Tibial nerve (tissue), 4 donors: ENCODE results near the gene GRM4. TPM values are rescaled to one million over a fixed set of nuclear protein-coding genes. Genes with fewer than 3 reads are reported as not detected.

Experiments
- DNase-seq, 2 donors: peaks; one replicate each; pipeline ENCODE4 v3.0.0-alpha.2; 2019; ENCODE audit warnings: low spot score in 2 of 2
- H3K27ac ChIP-seq, 4 donors: fragments of 200-600 bp; sonication (generic) in 3 of 4; one replicate each; pipeline ENCODE4 v1.5.1; 2017 to 2019; ENCODE audit warnings: mild to moderate bottlenecking in 1 of 4
- H3K27me3 ChIP-seq, 2 donors: fragments of 200-600 bp; sonication (generic) in 1 of 2; one replicate each; pipeline versions ENCODE4 v1.5.1 to v1.6.0; 2017 to 2019
- H3K36me3 ChIP-seq, 3 donors: fragments of 200-600 bp; sonication (generic); one replicate each; pipeline ENCODE4 v1.5.1; 2018 to 2019
- H3K4me1 ChIP-seq, 4 donors: fragments of 200-600 bp; sonication (generic) in 3 of 4; one replicate each; pipeline ENCODE4 v1.5.1; 2017 to 2019
- H3K4me3 ChIP-seq, 4 donors: fragments of 200-600 bp; sonication (generic) in 3 of 4; one replicate each; pipeline ENCODE4 v1.5.1; 2017 to 2019; ENCODE audit warnings: mild to moderate bottlenecking in 1 of 4, moderate library complexity in 1 of 4
- H3K9me3 ChIP-seq, 4 donors: fragments of 200-600 bp; sonication (generic) in 3 of 4; one replicate each; pipeline ENCODE4 v1.5.1; 2017 to 2019
- EP300 ChIP-seq, 2 donors: sonication (generic); formaldehyde crosslinking; IDR thresholded peaks; one replicate each; pipeline ENCODE4 v1.6.1; 2017; ENCODE audit warnings: antibody characterized with exemption in 2 of 2, mild to moderate bottlenecking in 1 of 2
- POLR2A ChIP-seq, 2 donors: fragments of 450-650 bp; IDR thresholded peaks; one replicate each; pipeline ENCODE4 v1.6.1; 2017; ENCODE audit warnings: antibody characterized with exemption in 2 of 2, mild to moderate bottlenecking in 2 of 2, moderate library complexity in 2 of 2
- WGBS, 2 donors: methylation state at CpG; one replicate each; pipeline ENCODE4 v1.1.5; 2018; 5-methylcytosine and 5-hydroxymethylcytosine counted together
- total RNA-seq, 4 donors: library from RNA; depleted of rRNA; stranded (reverse); fragments of >200 nt; gene quantifications; one replicate each; pipeline ENCODE4 v1.1.0, GENCODE V29; 2016
- TF ChIP-seq, protein P1 (sequence below), 5 experiments: fragments of 200-600 bp in 3 of 5; fragments of 450-650 bp in 2 of 5; sonication (generic) in 3 of 5; IDR thresholded peaks; one replicate each; pipeline ENCODE4 v1.5.1; 2016 to 2019; ENCODE audit warnings: antibody characterized with exemption in 5 of 5, mild to moderate bottlenecking in 3 of 5, moderate library complexity in 2 of 5

GRM4 gene
- total RNA-seq, 4 donors from 2014 or later = not detected

DNA sequence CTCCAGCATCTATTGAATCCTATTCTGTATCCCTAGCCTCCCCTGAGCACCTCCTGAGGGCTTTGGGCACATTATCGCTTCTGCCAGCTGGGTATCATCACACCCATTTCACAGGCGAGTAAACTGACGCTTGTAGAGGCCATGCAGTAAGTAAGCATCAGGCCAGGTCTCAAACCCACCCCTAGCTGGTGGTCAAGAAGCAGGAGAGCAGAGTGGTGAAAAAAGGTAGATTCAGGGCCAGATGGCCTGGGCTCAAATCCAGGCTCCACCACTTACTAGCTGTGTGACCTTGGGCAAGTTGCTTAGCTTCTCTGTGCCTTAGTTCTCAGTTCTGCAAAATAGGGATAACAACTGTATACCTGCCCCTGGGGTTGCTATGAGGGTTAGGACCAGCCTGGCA lies 19.9 kb downstream of the GRM4 start:
- peaks cover 0 to 42% of the 10 kb centered on the region in 2 donors for H3K27me3 ChIP-seq
- 95% methylated on average over 3 of the region's 3 CpGs for WGBS, 2 donors

DNA sequence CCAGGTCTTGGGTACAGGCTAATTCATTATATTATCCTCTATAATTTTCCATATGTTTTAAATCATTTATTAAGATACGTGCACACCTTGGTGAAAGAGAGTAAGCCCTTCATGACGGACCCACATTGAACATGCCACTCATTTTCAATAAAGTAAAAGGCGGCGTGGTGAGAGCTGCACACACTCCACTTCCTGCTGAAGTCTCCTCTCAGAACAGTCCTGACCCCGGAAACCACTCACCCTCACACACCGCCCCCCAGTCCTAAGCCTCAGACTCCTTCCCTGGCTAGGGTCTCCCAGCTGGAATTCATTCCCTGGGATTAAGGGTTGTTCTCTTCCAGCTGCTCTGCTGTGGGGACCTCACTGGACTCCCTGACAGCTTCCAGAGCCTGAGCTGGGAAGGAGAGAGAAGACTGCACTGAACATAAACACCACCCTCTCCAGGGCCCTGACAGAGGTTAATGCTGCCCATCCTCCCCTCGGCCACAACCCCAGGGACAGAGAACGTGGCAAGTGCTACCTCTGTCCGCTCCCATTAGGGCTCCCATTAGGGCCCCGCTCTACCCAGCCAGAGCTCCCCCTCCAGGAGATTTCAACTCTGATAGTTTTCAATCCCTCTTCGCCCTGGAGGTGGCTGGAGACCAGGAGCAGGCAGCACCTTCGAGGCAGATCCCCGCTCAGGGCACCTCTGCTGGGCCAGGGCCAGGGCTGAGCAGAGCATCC lies 24.8 kb downstream of the GRM4 start:
- Histone ChIP-seq H3K4me3 (no peak overlapping the region), H3K27ac (no peak overlapping the region), H3K4me1 (no peaks in the 10 kb centered on the region), H3K36me3 (no peaks in the 10 kb centered on the region), H3K9me3 (no peaks in the 10 kb centered on the region), H3K27me3 (peaks cover 0 to 38% of the 10 kb centered on the region in 2 donors)
- 31 to 39% methylated on average over 13 of the region's 13 CpGs for WGBS, 2 donors
- no peak for DNase-seq
- TF ChIP-seq POLR2A (IDR thresholded peaks at IDR 0.05) (no peak), EP300 (IDR thresholded peaks at IDR 0.05) (no peak)
- TF ChIP-seq, protein P1, sequence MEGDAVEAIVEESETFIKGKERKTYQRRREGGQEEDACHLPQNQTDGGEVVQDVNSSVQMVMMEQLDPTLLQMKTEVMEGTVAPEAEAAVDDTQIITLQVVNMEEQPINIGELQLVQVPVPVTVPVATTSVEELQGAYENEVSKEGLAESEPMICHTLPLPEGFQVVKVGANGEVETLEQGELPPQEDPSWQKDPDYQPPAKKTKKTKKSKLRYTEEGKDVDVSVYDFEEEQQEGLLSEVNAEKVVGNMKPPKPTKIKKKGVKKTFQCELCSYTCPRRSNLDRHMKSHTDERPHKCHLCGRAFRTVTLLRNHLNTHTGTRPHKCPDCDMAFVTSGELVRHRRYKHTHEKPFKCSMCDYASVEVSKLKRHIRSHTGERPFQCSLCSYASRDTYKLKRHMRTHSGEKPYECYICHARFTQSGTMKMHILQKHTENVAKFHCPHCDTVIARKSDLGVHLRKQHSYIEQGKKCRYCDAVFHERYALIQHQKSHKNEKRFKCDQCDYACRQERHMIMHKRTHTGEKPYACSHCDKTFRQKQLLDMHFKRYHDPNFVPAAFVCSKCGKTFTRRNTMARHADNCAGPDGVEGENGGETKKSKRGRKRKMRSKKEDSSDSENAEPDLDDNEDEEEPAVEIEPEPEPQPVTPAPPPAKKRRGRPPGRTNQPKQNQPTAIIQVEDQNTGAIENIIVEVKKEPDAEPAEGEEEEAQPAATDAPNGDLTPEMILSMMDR (IDR thresholded peaks at IDR 0.05) = no peak

More for the DNA sequence above, 19.9 kb downstream of the GRM4 start:
- H3K27ac ChIP-seq = no peak overlapping the region
- no peaks in the 10 kb centered on the region for H3K9me3 ChIP-seq
- H3K36me3 ChIP-seq = no peaks in the 10 kb centered on the region
- no peak for TF ChIP-seq POLR2A (IDR thresholded peaks at IDR 0.05)
- no peak for TF ChIP-seq EP300 (IDR thresholded peaks at IDR 0.05)
- no peak overlapping the region for H3K4me3 ChIP-seq
- H3K4me1 ChIP-seq = no peaks in the 10 kb centered on the region
- DNase-seq = no peak

DNA sequence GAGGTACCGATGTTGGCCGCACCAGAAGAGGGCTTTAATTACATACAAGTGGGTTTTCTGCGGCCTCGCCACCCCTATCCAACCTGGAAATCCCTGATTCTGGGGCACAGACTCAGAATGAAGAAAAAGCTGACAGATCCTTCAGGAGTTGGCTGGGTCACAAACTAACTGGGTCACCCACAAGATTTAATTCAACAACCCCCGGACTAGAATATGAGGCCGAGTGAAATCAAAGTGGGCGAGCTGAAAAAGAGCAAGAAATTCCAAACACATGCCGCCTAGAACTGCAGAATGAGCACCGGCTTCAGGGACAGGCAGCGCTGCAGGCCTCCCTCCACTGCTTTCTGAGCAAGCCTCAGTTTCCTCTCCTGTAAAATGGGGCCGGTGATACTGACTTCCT lies 30.0 kb downstream of the GRM4 start:
- H3K4me3 ChIP-seq = no peak overlapping the region
- peaks cover 0 to 26% of the 10 kb centered on the region in 2 donors for H3K27me3 ChIP-seq
- H3K4me1 ChIP-seq = no peaks in the 10 kb centered on the region
- no peaks in the 10 kb centered on the region for H3K9me3 ChIP-seq
- TF ChIP-seq POLR2A (IDR thresholded peaks at IDR 0.05) (no peak), EP300 (IDR thresholded peaks at IDR 0.05) (no peak)
- TF ChIP-seq, protein P1 (IDR thresholded peaks at IDR 0.05) = no peak
- DNase-seq = no peak
- H3K36me3 ChIP-seq = no peaks in the 10 kb centered on the region
- no peak overlapping the region for H3K27ac ChIP-seq
- 89 to 91% methylated on average over 11 of the region's 11 CpGs for WGBS, 2 donors

DNA sequence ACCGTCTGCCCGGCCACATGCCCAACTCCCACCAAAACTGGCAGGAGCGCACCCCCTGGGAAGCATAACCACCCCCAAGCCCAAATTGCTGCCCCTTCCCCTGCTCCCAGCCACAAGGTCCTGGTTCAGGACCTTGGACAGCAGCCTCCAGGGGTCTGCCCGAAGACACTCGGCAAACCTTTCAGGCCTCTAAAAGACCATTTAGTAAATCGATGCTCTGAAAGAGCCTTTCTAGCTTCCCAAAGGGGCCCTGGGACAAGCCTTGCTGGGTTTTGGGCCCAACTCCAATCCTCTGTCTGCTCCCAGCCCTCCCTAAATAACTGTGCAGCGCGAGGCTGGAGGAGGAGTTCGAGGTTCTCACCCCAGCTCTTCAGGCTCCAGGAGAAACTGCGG lies 30.5 kb downstream of the GRM4 start:
- DNase-seq = no peak
- TF ChIP-seq EP300 (IDR thresholded peaks at IDR 0.05) (no peak), POLR2A (IDR thresholded peaks at IDR 0.05) (no peak)
- TF ChIP-seq, protein P1 (IDR thresholded peaks at IDR 0.05) = no peak
- Histone ChIP-seq H3K27ac (no peak overlapping the region), H3K4me1 (no peaks in the 10 kb centered on the region), H3K9me3 (no peaks in the 10 kb centered on the region), H3K27me3 (peaks cover 0 to 28% of the 10 kb centered on the region in 2 donors), H3K4me3 (no peak overlapping the region), H3K36me3 (no peaks in the 10 kb centered on the region)
- 33% methylated on average over 10 of the region's 10 CpGs for WGBS, 2 donors

DNA sequence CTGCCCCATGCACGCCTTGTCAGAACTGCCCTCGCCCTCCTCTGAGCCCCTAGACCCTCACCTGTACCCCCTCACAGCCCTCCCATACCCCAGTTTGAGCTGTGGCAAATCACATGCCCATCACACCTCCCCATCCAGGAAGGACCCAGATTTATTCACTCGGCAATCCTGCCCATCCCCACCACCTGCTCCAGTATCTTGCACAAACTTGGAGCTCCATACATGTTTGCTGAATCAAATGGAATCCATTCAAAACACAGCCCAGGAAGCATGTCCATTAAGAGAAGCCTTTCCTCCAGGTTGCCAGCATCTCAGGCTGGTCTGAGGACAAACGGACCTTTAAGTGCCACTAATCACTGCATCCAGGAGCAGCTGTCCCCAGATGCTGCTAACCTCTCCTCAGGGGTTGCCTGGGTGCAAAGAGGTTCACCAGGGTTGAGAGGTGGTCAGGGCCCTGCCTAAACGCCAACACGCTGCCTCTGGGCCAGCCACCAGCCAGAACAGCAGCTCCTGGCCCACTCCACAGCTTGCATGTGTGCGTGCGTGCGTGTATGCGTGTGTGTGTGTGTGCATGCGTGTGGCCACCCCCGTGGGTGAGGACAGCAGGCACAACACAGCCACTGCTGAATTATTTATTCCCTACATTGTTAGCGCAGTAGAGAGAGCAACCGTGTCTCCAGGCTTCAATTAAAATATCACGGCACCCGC lies 31.0 kb downstream of the GRM4 start:
- H3K27me3 ChIP-seq = peaks cover 0 to 31% of the 10 kb centered on the region in 2 donors
- no peaks in the 10 kb centered on the region for H3K36me3 ChIP-seq
- no peaks in the 10 kb centered on the region for H3K4me1 ChIP-seq
- no peak overlapping the region for H3K27ac ChIP-seq
- 69% methylated on average over 16 of the region's 16 CpGs for WGBS, 2 donors
- no peak overlapping the region for H3K4me3 ChIP-seq
- no peaks in the 10 kb centered on the region for H3K9me3 ChIP-seq
- TF ChIP-seq EP300 (IDR thresholded peaks at IDR 0.05) (no peak), POLR2A (IDR thresholded peaks at IDR 0.05) (no peak)
- TF ChIP-seq, protein P1 (IDR thresholded peaks at IDR 0.05) = no peak
- DNase-seq = no peak
